GF-D8 (cell line): ENCODE results near the gene NSD2.
"Not testable (repeated sequence)": the region's sequence is repeated elsewhere in the genome, so short reads cannot be mapped to it uniquely, and the experiment has no call there.

Experiments used
- DNase-seq: peaks from one replicate; lab custom pipeline; 2025; lab: John Stamatoyannopoulos, UW

The NSD2 gene

GRCh38 chr4:1842339-1842895 lies 28.8 kb upstream of the NSD2 start:
- no peak for DNase-seq

GRCh38 chr4:1842993-1843448 lies 28.2 kb upstream of the NSD2 start:
- DNase-seq = no peak

GRCh38 chr4:1843852-1844251 lies 27.3 kb upstream of the NSD2 start:
- no peak for DNase-seq

- not testable (repeated sequence) for DNase-seq
Observed at GRCh38 chr4:1844618-1845017, 26.6 kb upstream of the NSD2 start.

GRCh38 chr4:1846580-1846979 lies 24.6 kb upstream of the NSD2 start:
- no peak for DNase-seq

GRCh38 chr4:1850276-1850675 lies 20.9 kb upstream of the NSD2 start:
- DNase-seq = no peak

- DNase-seq = no peak
Observed at GRCh38 chr4:1851160-1851559, 20.0 kb upstream of the NSD2 start.

- no peak for DNase-seq
Observed at GRCh38 chr4:1851575-1852410, 19.4 kb upstream of the NSD2 start.

- DNase-seq = no peak
Observed at GRCh38 chr4:1852904-1853623, 18.1 kb upstream of the NSD2 start.

GRCh38 chr4:1854752-1855151 lies 16.4 kb upstream of the NSD2 start:
- no peak for DNase-seq

- no peak for DNase-seq
Observed at GRCh38 chr4:1855333-1856070, 15.7 kb upstream of the NSD2 start.

GRCh38 chr4:1856071-1856942 lies 14.9 kb upstream of the NSD2 start, which contains the start of gene LETM1:
Gene LETM1, minus strand, starts transcription at chr4:1856156. Its CDS starts 206 bp downstream, at chr4:1855950.
- peak; percentile 81 for DNase-seq

- DNase-seq = no peak
Observed at GRCh38 chr4:1856943-1857699, 14.1 kb upstream of the NSD2 start.

GRCh38 chr4:1857931-1858330 lies 13.3 kb upstream of the NSD2 start:
- DNase-seq = no peak

GRCh38 chr4:1859389-1859753 lies 11.8 kb upstream of the NSD2 start:
- no peak for DNase-seq

- DNase-seq = no peak
Observed at GRCh38 chr4:1862055-1862911, 8.9 kb upstream of the NSD2 start.

GRCh38 chr4:1862961-1863296 lies 8.3 kb upstream of the NSD2 start:
- DNase-seq = no peak

GRCh38 chr4:1863297-1864033 lies 7.7 kb upstream of the NSD2 start:
- DNase-seq = no peak
